HepG2 (cell line): Measurements from ENCODE around the gene DHRS13. TPM values are rescaled to one million over a fixed set of nuclear protein-coding genes. Genes with fewer than 3 reads are reported as not detected.

Source experiments
- ATM ChIP-seq: fragments of 450-650 bp; IDR thresholded peaks from 2 replicates; pipeline ENCODE4 v1.7.1; 2017; ENCODE audit warnings: mild to moderate bottlenecking, borderline replicate concordance
- BHLHE40 ChIP-seq: IDR thresholded peaks from 2 replicates; pipeline ENCODE4 v1.6.1; 2011; ENCODE audit warnings: low read length, improper control_type of control experiment
- EZH2 ChIP-seq: conservative IDR thresholded peaks from 2 replicates; pipeline ENCODE4 v1.6.1; 2012; ENCODE audit warnings: mild to moderate bottlenecking, low read depth, low read length, moderate library complexity
- FOXJ3 ChIP-seq: sonication (generic); formaldehyde crosslinking; IDR thresholded peaks from 2 replicates; pipeline ENCODE4 v1.4.0; 2020; ENCODE audit warnings: missing genetic modification reagents, mild to moderate bottlenecking, borderline replicate concordance
- FOXP1 ChIP-seq, 2 experiments: fragments of 450-650 bp in 1 of 2; IDR thresholded peaks; 2 replicates each; pipeline ENCODE4 v1.6.1; 2017 to 2018; ENCODE audit warnings: antibody characterized with exemption in 1 of 2
- HNRNPLL ChIP-seq: fragments of 200-400 bp; formaldehyde crosslinking; IDR thresholded peaks from 2 replicates; pipeline ENCODE4 v1.6.1; 2017; ENCODE audit warnings: mild to moderate bottlenecking, low read depth, low read length; ENCODE audit not compliant: poor library complexity, severe bottlenecking
- JDP2 ChIP-seq: sonication (generic); formaldehyde crosslinking; IDR thresholded peaks from 2 replicates; pipeline ENCODE4 v1.8.1; 2022; ENCODE audit warnings: missing genetic modification reagents, borderline replicate concordance
- JUN ChIP-seq: sonication (generic); formaldehyde crosslinking; IDR thresholded peaks from 2 replicates; pipeline ENCODE4 v1.4.0; 2020; ENCODE audit warnings: mild to moderate bottlenecking, missing genetic modification reagents
- PCBP2 ChIP-seq: fragments of 200-400 bp; formaldehyde crosslinking; optimal IDR thresholded peaks from 2 replicates; pipeline ENCODE3; 2018; ENCODE audit warnings: low read length, low read depth; ENCODE audit not compliant: poor library complexity, severe bottlenecking
- SKI ChIP-seq: fragments of 450-650 bp; IDR thresholded peaks from one replicate; pipeline ENCODE4 v1.6.1; 2018; ENCODE audit warnings: mild to moderate bottlenecking; ENCODE audit not compliant: partially characterized antibody
- SP140L ChIP-seq: sonication (generic); formaldehyde crosslinking; IDR thresholded peaks from 2 replicates; pipeline ENCODE4 v1.4.0; 2020; ENCODE audit warnings: missing genetic modification reagents, borderline replicate concordance
- TAF15 ChIP-seq: fragments of 200-400 bp; formaldehyde crosslinking; IDR thresholded peaks from one replicate; pipeline ENCODE4 v1.6.1; 2018; ENCODE audit warnings: mild to moderate bottlenecking, low read depth, low read length; ENCODE audit not compliant: poor library complexity, severe bottlenecking
- THYN1 ChIP-seq: sonication (generic); formaldehyde crosslinking; IDR thresholded peaks from 2 replicates; pipeline ENCODE4 v1.8.1; 2023; ENCODE audit warnings: low read depth, mild to moderate bottlenecking, moderate library complexity, missing genetic modification reagents, borderline replicate concordance
- WIZ ChIP-seq: sonication (generic); formaldehyde crosslinking; IDR thresholded peaks from 2 replicates; pipeline ENCODE4 v1.5.1; 2020; ENCODE audit warnings: mild to moderate bottlenecking, missing genetic modification reagents
- ZNF430 ChIP-seq: sonication (generic); formaldehyde crosslinking; IDR thresholded peaks from 2 replicates; pipeline ENCODE4 v1.9.0; 2021; ENCODE audit warnings: mild to moderate bottlenecking, missing genetic modification reagents
- ZNF672 ChIP-seq: sonication (generic); formaldehyde crosslinking; IDR thresholded peaks from 2 replicates; pipeline ENCODE4 v1.8.1; 2022; ENCODE audit warnings: missing genetic modification reagents
- ZNF703 ChIP-seq: sonication (generic); formaldehyde crosslinking; IDR thresholded peaks from 2 replicates; pipeline ENCODE4 v1.5.1; 2020; ENCODE audit warnings: missing genetic modification reagents, mild to moderate bottlenecking, moderate library complexity, borderline replicate concordance
- polyA plus RNA-seq, 8 experiments: library from polyadenylated mRNA; depleted of rRNA in 3 of 8; stranded (reverse) in 7 of 8; unstranded in 1 of 8; fragments of >200 nt; fragmentation: Illumina TruSeq in 4 of 8; extraction: Trizol in 4 of 8; gene quantifications; 2 replicates each; pipeline versions ENCODE4 v1.2.1 to v1.2.3, GENCODE V29; 2011 to 2016; ENCODE audit warnings: low read depth in 4 of 8, missing spikeins in 1 of 8, mixed read lengths in 1 of 8; ENCODE audit not compliant: insufficient read depth in 1 of 8
- total RNA-seq, 5 experiments: library from RNA; depleted of rRNA; stranded (reverse); fragments of >200 nt; fragmentation: Illumina TruSeq; extraction: Trizol; gene quantifications; 2 replicates each; pipeline ENCODE4 v1.2.3, GENCODE V29; 2016; ENCODE audit warnings: low read depth in 1 of 5
- TF ChIP-seq, protein P1 (sequence below): sonication (generic); formaldehyde crosslinking; IDR thresholded peaks from 2 replicates; pipeline ENCODE4 v1.5.0; 2020; ENCODE audit warnings: missing genetic modification reagents
- TF ChIP-seq, protein P2 (sequence below): IDR thresholded peaks from 2 replicates; pipeline ENCODE4 v1.6.1; 2016
- TF ChIP-seq, protein P3 (sequence below): sonication (generic); formaldehyde crosslinking; IDR thresholded peaks from 2 replicates; pipeline ENCODE4 v1.5.0; 2020; ENCODE audit warnings: mild to moderate bottlenecking, missing genetic modification reagents, borderline replicate concordance
- TF ChIP-seq, protein P4 (sequence below): sonication (generic); formaldehyde crosslinking; conservative IDR thresholded peaks from 2 replicates; pipeline ENCODE4 v1.4.0; 2020; ENCODE audit warnings: missing genetic modification reagents
- TF ChIP-seq, protein P5 (sequence below): sonication (generic); formaldehyde crosslinking; IDR thresholded peaks from 2 replicates; pipeline ENCODE4 v1.8.0; 2022; ENCODE audit warnings: missing genetic modification reagents, mild to moderate bottlenecking, inconsistent platforms, borderline replicate concordance

The DHRS13 gene
- total and polyA plus RNA-seq, 2 of the 13 experiments (the other 11 are each of a cell fraction or from before 2014, with no cell fraction given): 11.8 to 12.6 TPM

DNA sequence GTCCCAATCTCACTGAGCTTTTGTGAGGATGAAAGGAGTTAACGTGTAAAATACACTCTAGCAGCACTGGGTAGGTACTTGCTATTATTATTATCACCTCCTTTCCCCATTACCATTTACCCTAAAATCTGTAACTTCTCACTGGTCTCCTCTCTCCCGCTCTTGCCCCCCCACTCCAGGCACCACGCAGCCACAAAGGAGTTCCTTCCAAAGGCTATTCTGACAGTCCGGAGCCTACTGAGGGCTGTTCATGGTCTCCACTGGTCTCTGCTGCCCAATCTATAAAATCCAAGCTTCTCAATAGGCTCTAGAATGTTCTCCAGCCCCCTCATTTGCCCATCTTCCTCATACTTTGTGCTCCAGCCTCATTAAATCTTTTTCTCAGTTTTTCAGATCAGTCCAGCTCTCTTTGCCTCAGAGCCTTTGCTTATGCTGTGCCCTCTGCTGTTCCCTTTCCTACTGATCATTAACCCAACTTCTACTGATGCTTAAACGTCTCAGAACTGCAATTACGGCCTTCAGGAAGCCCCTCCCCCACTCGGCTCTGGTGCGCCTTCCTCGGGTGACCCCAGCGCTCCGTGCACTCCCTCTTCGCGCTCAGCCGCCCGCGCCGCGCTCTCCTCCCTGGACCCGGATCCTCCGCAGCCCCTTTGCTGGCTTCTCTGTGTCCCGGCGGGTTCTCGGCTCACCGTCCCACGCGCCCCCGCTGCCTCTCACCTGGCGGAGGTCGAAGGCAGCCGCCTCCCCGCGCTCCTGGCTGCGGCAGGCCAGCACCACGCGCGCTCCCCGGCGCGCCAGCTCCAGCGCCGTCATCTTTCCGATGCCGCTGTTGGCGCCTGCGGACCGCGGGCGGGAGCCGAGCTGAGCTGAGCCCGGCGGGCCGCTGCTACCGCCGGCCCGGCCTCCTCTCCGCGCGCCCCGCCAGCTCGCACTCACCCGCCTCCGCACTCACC lies 737 bp downstream of the DHRS13 start (continued):
- TF ChIP-seq EZH2 (no peak), SKI (no peak), THYN1 (CRISPR knock-in tag) (no peak), JDP2 (no peak), HNRNPLL (peak; percentile 78), ZNF672 (CRISPR knock-in tag) (no peak), ZNF430 (CRISPR knock-in tag) (peak; percentile 34; the same call in 1 of the 2 replicates), WIZ (CRISPR knock-in tag) (no peak), PCBP2 (no peak), TAF15 (peak; percentile 70), JUN (CRISPR knock-in tag) (no peak), FOXP1 (IDR thresholded peaks at IDR 0.05) (no peak), FOXP1 (CRISPR knock-in tag; IDR thresholded peaks at IDR 0.05) (no peak), SP140L (CRISPR knock-in tag) (no peak), ATM (no peak), BHLHE40 (no peak), ZNF703 (CRISPR knock-in tag) (no peak), FOXJ3 (CRISPR knock-in tag) (no peak)
- TF ChIP-seq, protein P1, sequence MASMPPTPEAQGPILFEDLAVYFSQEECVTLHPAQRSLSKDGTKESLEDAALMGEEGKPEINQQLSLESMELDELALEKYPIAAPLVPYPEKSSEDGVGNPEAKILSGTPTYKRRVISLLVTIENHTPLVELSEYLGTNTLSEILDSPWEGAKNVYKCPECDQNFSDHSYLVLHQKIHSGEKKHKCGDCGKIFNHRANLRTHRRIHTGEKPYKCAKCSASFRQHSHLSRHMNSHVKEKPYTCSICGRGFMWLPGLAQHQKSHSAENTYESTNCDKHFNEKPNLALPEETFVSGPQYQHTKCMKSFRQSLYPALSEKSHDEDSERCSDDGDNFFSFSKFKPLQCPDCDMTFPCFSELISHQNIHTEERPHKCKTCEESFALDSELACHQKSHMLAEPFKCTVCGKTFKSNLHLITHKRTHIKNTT: no peak
- TF ChIP-seq, protein P2, sequence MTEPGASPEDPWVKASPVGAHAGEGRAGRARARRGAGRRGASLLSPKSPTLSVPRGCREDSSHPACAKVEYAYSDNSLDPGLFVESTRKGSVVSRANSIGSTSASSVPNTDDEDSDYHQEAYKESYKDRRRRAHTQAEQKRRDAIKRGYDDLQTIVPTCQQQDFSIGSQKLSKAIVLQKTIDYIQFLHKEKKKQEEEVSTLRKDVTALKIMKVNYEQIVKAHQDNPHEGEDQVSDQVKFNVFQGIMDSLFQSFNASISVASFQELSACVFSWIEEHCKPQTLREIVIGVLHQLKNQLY (CRISPR knock-in tag): no peak
- TF ChIP-seq, protein P3, sequence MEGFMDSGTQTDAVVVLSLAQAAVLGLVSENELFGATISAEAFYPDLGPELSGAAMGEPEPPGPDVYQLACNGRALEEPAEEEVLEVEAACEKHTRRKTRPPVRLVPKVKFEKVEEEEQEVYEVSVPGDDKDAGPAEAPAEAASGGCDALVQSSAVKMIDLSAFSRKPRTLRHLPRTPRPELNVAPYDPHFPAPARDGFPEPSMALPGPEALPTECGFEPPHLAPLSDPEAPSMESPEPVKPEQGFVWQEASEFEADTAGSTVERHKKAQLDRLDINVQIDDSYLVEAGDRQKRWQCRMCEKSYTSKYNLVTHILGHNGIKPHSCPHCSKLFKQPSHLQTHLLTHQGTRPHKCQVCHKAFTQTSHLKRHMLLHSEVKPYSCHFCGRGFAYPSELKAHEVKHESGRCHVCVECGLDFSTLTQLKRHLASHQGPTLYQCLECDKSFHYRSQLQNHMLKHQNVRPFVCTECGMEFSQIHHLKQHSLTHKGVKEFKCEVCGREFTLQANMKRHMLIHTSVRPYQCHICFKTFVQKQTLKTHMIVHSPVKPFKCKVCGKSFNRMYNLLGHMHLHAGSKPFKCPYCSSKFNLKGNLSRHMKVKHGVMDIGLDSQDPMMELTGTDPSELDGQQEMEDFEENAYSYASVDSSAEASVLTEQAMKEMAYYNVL (CRISPR knock-in tag): no peak; the same call in 1 of the 2 replicates
- TF ChIP-seq, protein P4, sequence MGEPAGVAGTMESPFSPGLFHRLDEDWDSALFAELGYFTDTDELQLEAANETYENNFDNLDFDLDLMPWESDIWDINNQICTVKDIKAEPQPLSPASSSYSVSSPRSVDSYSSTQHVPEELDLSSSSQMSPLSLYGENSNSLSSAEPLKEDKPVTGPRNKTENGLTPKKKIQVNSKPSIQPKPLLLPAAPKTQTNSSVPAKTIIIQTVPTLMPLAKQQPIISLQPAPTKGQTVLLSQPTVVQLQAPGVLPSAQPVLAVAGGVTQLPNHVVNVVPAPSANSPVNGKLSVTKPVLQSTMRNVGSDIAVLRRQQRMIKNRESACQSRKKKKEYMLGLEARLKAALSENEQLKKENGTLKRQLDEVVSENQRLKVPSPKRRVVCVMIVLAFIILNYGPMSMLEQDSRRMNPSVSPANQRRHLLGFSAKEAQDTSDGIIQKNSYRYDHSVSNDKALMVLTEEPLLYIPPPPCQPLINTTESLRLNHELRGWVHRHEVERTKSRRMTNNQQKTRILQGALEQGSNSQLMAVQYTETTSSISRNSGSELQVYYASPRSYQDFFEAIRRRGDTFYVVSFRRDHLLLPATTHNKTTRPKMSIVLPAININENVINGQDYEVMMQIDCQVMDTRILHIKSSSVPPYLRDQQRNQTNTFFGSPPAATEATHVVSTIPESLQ (CRISPR knock-in tag): no peak
- TF ChIP-seq, protein P5, sequence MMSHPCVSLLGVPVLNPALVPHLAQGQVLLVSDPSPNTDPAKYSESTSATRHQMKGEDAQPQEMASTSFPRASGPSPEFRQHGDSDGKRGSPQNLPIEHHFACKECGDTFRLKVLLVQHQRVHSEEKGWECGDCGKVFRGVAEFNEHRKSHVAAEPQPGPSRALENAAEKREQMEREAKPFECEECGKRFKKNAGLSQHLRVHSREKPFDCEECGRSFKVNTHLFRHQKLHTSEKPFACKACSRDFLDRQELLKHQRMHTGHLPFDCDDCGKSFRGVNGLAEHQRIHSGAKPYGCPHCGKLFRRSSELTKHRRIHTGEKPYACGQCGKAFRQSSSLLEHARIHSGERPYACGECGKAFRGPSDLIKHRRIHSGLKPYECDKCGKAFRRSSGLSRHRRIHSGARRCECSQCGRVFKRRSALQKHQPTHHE (CRISPR knock-in tag): no peak
